Breast epithelium (tissue), 4 donors: ENCODE results near the gene ADD1. TPM values are rescaled to one million over a fixed set of nuclear protein-coding genes. Genes with fewer than 3 reads are reported as not detected.

ENCODE experiments used
- DNase-seq, 2 donors: peaks; one replicate each; pipeline ENCODE4 v3.0.0-alpha.2; 2019; ENCODE audit warnings: low spot score in 2 of 2
- H3K27ac ChIP-seq, 2 donors: fragments of 200-600 bp; sonication (generic) in 1 of 2; one replicate each; pipeline ENCODE4 v1.5.1; 2016 to 2019; ENCODE audit warnings: mild to moderate bottlenecking in 1 of 2
- H3K27me3 ChIP-seq, 2 donors: fragments of 200-600 bp; sonication (generic) in 1 of 2; one replicate each; pipeline versions ENCODE4 v1.5.1 to v1.6.0; 2017 to 2019; ENCODE audit warnings: control low read depth in 1 of 2, mild to moderate bottlenecking in 1 of 2
- H3K36me3 ChIP-seq: fragments of 200-600 bp; one replicate; pipeline ENCODE4 v1.5.1; 2019
- H3K4me1 ChIP-seq, 2 donors: fragments of 200-600 bp; sonication (generic); one replicate each; pipeline ENCODE4 v1.5.1; 2016 to 2019; ENCODE audit warnings: control low read depth in 1 of 2
- H3K4me3 ChIP-seq, 3 donors: fragments of 200-600 bp; sonication (generic); 1 replicate in 2 of 3; 2 replicates in 1 of 3; pipeline ENCODE4 v1.5.1; 2016 to 2019; ENCODE audit warnings: mild to moderate bottlenecking in 3 of 3, moderate library complexity in 2 of 3
- H3K9me3 ChIP-seq, 2 donors: fragments of 200-600 bp; sonication (generic) in 1 of 2; one replicate each; pipeline ENCODE4 v1.5.1; 2016 to 2019; ENCODE audit warnings: control low read depth in 1 of 2
- CTCF ChIP-seq, 3 donors: fragments of 450-650 bp; IDR thresholded peaks; one replicate each; pipeline ENCODE4 v1.5.1; 2016 to 2017; ENCODE audit warnings: antibody characterized with exemption in 3 of 3, mild to moderate bottlenecking in 3 of 3, moderate library complexity in 3 of 3
- POLR2A ChIP-seq: fragments of 450-650 bp; IDR thresholded peaks from one replicate; pipeline ENCODE4 v1.6.1; 2016; ENCODE audit warnings: antibody characterized with exemption, mild to moderate bottlenecking, moderate library complexity
- POLR2AphosphoS5 ChIP-seq, 3 donors: sonication (generic); formaldehyde crosslinking; IDR thresholded peaks; one replicate each; pipeline ENCODE4 v1.6.1; 2017; ENCODE audit warnings: antibody characterized with exemption in 3 of 3
- intact Hi-C: fragments of 100-400 bp; cut with DNase I; formaldehyde crosslinking; loops from one replicate; pipeline ENCODE4 v1.15.1; 2023; ENCODE audit warnings: low total_unique reads
- total RNA-seq, 3 donors: library from RNA; depleted of rRNA; stranded (reverse); fragments of >200 nt; gene quantifications; one replicate each; pipeline ENCODE4 v1.1.0, GENCODE V29; 2016

The ADD1 gene
- total RNA-seq, 3 donors from 2014 or later: 161 to 193 (median 181) TPM

- no peak for DNase-seq
- H3K27me3 ChIP-seq: no peaks in the 10 kb centered on the region
- no peak overlapping the region for H3K27ac ChIP-seq
- no peaks in the 10 kb centered on the region for H3K4me1 ChIP-seq
- H3K9me3 ChIP-seq: no peaks in the 10 kb centered on the region
- no peaks in the 10 kb centered on the region for H3K36me3 ChIP-seq
- H3K4me3 ChIP-seq: no peak overlapping the region
- intact Hi-C loops: no loop called here
- no peak for TF ChIP-seq CTCF (IDR thresholded peaks at IDR 0.05)
- no peak for TF ChIP-seq POLR2AphosphoS5 (IDR thresholded peaks at IDR 0.05)
- TF ChIP-seq POLR2A: no peak
These were observed 35.4 kb downstream of the ADD1 start for GRCh38 chr4:2879026-2879425.

- DNase-seq: no peak
- H3K4me1 ChIP-seq: no peaks in the 10 kb centered on the region
- H3K9me3 ChIP-seq: no peaks in the 10 kb centered on the region
- TF ChIP-seq CTCF (IDR thresholded peaks at IDR 0.05) (no peak), POLR2AphosphoS5 (IDR thresholded peaks at IDR 0.05) (no peak), POLR2A (no peak)
- H3K27me3 ChIP-seq: no peaks in the 10 kb centered on the region
- no peaks in the 10 kb centered on the region for H3K36me3 ChIP-seq
- H3K27ac ChIP-seq: no peak overlapping the region
- no peak overlapping the region for H3K4me3 ChIP-seq
- intact Hi-C loops: no loop called here
These were observed 37.8 kb downstream of the ADD1 start for GRCh38 chr4:2881431-2881830.

- intact Hi-C loops: no loop called here
- no peak for DNase-seq
- no peaks in the 10 kb centered on the region for H3K36me3 ChIP-seq
- no peak for TF ChIP-seq POLR2A
- no peak for TF ChIP-seq POLR2AphosphoS5 (IDR thresholded peaks at IDR 0.05)
- no peak for TF ChIP-seq CTCF (IDR thresholded peaks at IDR 0.05)
- H3K4me3 ChIP-seq: no peak overlapping the region
- H3K27me3 ChIP-seq: no peaks in the 10 kb centered on the region
- H3K9me3 ChIP-seq: no peaks in the 10 kb centered on the region
- H3K4me1 ChIP-seq: no peaks in the 10 kb centered on the region
- H3K27ac ChIP-seq: no peak overlapping the region
These were observed 38.7 kb downstream of the ADD1 start for GRCh38 chr4:2882341-2882740.

- no peak overlapping the region for H3K27ac ChIP-seq
- DNase-seq: no peak
- no peaks in the 10 kb centered on the region for H3K27me3 ChIP-seq
- no peak for TF ChIP-seq POLR2AphosphoS5 (IDR thresholded peaks at IDR 0.05)
- no peak for TF ChIP-seq CTCF (IDR thresholded peaks at IDR 0.05)
- no peak for TF ChIP-seq POLR2A
- H3K9me3 ChIP-seq: no peaks in the 10 kb centered on the region
- H3K4me1 ChIP-seq: no peaks in the 10 kb centered on the region
- H3K36me3 ChIP-seq: no peaks in the 10 kb centered on the region
- no peak overlapping the region for H3K4me3 ChIP-seq
- intact Hi-C loops: no loop called here
These were observed 42.5 kb downstream of the ADD1 start for GRCh38 chr4:2886161-2886560.

GRCh38 chr4:2886622-2887021 lies 43.0 kb downstream of the ADD1 start:
- no peaks in the 10 kb centered on the region for H3K27me3 ChIP-seq
- H3K36me3 ChIP-seq: no peaks in the 10 kb centered on the region
- H3K9me3 ChIP-seq: no peaks in the 10 kb centered on the region
- TF ChIP-seq POLR2A (no peak), POLR2AphosphoS5 (IDR thresholded peaks at IDR 0.05) (no peak), CTCF (IDR thresholded peaks at IDR 0.05) (no peak)
- DNase-seq: no peak
- no peak overlapping the region for H3K4me3 ChIP-seq
- no peak overlapping the region for H3K27ac ChIP-seq
- intact Hi-C loops: no loop called here
- H3K4me1 ChIP-seq: no peaks in the 10 kb centered on the region
